HFFc6 (cell line): ENCODE measurements around the gene B3GNT9. TPM values are rescaled to one million over a fixed set of nuclear protein-coding genes. Genes with fewer than 3 reads are reported as not detected.
"Not testable (repeated sequence)": the region's sequence is repeated elsewhere in the genome, so short reads cannot be mapped to it uniquely, and the experiment has no call there.

ENCODE experiments used
- DNase-seq: peaks from one replicate; pipeline ENCODE4 v3.0.0-alpha.2; 2018
- H3K27ac Mint-ChIP-seq: 2 replicates; pipeline ENCODE4 v1.8.0; 2020; ENCODE audit warnings: mild to moderate bottlenecking, mixed read lengths
- H3K27me3 Mint-ChIP-seq: 2 replicates; pipeline ENCODE4 v1.8.0; 2021; ENCODE audit warnings: mild to moderate bottlenecking, moderate library complexity, mixed read lengths; ENCODE audit not compliant: insufficient read depth
- H3K36me3 Mint-ChIP-seq: 2 replicates; pipeline ENCODE4 v1.8.0; 2021; ENCODE audit warnings: low read depth, mixed read lengths
- H3K4me1 Mint-ChIP-seq: 2 replicates; pipeline ENCODE4 v1.8.0; 2020; ENCODE audit warnings: low read depth, mixed read lengths
- H3K4me3 Mint-ChIP-seq: 2 replicates; pipeline ENCODE4 v1.8.0; 2020; ENCODE audit warnings: mild to moderate bottlenecking, moderate library complexity, mixed read lengths
- H3K9me3 Mint-ChIP-seq: 2 replicates; pipeline ENCODE4 v1.8.0; 2020; ENCODE audit warnings: mild to moderate bottlenecking, mixed read lengths
- total RNA-seq, 6 experiments: library from RNA; stranded (reverse); fragmentation: NEBNext Ultra II Directional; extraction: Animal tissue kit (Norgen Biotek cat#: 25700); gene quantifications; 2 replicates in 1 of 6; 3 replicates in 5 of 6; pipeline ENCODE4 v1.2.3, GENCODE V29; 2021
- TF ChIP-seq, protein P1 (sequence below): fragments of 200-600 bp; sonication (generic); IDR thresholded peaks from 2 replicates; pipeline ENCODE4 v1.5.0; 2021; ENCODE audit warnings: antibody characterized with exemption, mild to moderate bottlenecking

The B3GNT9 gene
- total RNA-seq, 6 experiments from 2014 or later: 45.7 to 55.1 (median 50.1) TPM

DNA sequence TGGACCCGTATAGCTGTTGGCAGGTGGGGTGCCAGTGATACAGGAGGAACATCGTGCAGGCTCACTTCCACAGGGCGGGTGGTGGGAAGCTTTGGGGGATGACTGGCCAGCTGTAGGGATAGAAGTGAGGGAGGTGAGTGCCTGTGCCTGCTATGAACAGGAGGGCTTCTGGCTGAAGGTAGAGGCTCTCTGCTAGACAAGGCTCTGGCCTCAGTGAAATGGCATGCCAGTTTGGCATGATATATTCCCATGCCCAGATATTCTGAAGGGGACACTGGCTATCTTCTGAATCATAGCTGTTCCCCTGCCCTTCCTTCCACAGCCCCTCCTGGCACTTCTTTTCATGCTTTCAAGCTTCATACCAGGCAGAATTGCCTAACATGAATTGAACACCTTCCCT lies 21.9 kb downstream of the B3GNT9 start:
- no peak overlapping the region for H3K27ac Mint-ChIP-seq
- DNase-seq: no peak
- H3K9me3 Mint-ChIP-seq: no peaks in the 10 kb centered on the region
- H3K27me3 Mint-ChIP-seq: peaks cover 2% of the 10 kb centered on the region; the same call in 1 of the 2 replicates
- H3K4me1 Mint-ChIP-seq: no peaks in the 10 kb centered on the region
- TF ChIP-seq, protein P1, sequence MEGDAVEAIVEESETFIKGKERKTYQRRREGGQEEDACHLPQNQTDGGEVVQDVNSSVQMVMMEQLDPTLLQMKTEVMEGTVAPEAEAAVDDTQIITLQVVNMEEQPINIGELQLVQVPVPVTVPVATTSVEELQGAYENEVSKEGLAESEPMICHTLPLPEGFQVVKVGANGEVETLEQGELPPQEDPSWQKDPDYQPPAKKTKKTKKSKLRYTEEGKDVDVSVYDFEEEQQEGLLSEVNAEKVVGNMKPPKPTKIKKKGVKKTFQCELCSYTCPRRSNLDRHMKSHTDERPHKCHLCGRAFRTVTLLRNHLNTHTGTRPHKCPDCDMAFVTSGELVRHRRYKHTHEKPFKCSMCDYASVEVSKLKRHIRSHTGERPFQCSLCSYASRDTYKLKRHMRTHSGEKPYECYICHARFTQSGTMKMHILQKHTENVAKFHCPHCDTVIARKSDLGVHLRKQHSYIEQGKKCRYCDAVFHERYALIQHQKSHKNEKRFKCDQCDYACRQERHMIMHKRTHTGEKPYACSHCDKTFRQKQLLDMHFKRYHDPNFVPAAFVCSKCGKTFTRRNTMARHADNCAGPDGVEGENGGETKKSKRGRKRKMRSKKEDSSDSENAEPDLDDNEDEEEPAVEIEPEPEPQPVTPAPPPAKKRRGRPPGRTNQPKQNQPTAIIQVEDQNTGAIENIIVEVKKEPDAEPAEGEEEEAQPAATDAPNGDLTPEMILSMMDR: no peak
- peaks cover 3% of the 10 kb centered on the region for H3K36me3 Mint-ChIP-seq
- no peak overlapping the region for H3K4me3 Mint-ChIP-seq

DNA sequence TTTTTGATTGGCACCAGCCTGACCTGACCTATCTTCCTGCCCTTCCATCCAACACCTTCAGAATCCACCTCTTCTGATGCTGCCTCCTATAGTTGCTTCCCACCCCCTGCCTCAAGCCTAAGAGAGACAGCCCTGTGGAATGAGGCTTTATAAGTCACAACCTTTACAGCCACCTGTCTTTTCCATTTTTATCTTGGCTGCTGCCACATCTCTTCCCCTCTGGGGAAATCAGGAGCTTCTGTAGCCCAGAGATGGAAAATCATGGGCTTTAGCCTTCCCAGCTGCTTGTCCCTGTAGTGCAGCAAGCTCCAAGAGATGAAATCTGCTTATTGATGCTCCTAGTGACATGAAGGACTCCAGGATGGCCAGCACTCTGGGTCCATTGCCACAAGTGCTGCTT lies 22.4 kb downstream of the B3GNT9 start:
- Mint-ChIP-seq H3K9me3 (no peaks in the 10 kb centered on the region), H3K4me3 (no peak overlapping the region), H3K4me1 (no peaks in the 10 kb centered on the region), H3K27me3 (peaks cover 2% of the 10 kb centered on the region; the same call in 1 of the 2 replicates), H3K36me3 (peaks cover 7% of the 10 kb centered on the region), H3K27ac (no peak overlapping the region)
- no peak for DNase-seq
- TF ChIP-seq, protein P1: no peak

GRCh38 chr16:67122799-67123198 lies 28.0 kb downstream of the B3GNT9 start:
- not testable (repeated sequence) for DNase-seq, H3K36me3 Mint-ChIP-seq, H3K27ac Mint-ChIP-seq, H3K27me3 Mint-ChIP-seq, H3K9me3 Mint-ChIP-seq, H3K4me3 Mint-ChIP-seq
- H3K4me1 Mint-ChIP-seq: peaks cover 11% of the 10 kb centered on the region

DNA sequence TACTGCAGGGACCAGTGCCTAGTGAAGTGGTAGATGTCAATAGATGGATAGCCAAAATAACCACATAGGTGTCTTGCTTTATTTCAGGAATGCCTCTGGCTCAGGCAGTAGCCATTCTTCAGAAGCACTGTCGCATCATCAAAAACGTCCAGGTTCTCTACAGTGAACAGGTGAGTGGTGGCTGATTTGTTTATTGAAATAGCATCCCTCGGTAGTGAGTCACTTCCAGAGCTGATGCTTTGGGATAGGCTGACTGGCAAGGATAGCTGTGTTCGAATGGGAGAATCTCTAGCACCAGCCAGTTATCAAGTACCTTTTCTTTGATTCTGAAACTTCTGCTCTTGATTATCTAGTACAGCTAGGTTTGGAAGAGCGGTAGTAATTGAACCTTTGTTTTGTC lies 30.8 kb downstream of the B3GNT9 start:
- TF ChIP-seq, protein P1: no peak
- Mint-ChIP-seq H3K4me1 (peaks cover 30% of the 10 kb centered on the region), H3K27ac (no peak overlapping the region), H3K27me3 (no peaks in the 10 kb centered on the region; the same call in 1 of the 2 replicates), H3K36me3 (peaks cover 18% of the 10 kb centered on the region), H3K4me3 (no peak overlapping the region), H3K9me3 (no peaks in the 10 kb centered on the region)
- DNase-seq: no peak

DNA sequence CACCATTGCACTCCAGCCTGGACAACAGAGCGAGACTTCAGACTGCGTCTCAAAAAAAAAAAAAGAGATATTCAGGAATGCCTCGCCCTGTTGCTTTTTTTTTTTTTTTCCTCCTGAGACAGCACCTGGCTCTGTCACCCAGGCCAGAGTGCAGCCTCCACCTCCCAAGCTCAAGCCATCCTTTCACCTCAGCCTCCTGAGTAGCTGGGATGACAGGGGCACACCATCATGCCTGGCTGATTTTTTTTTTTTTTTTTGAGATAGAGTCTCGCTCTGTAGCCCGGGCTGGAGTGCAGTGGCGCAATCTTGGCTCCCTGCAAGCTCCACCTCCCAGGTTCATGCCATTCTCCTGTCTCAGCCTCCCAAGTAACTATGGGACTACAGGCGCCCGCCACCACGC lies 33.1 kb downstream of the B3GNT9 start:
- H3K4me3 Mint-ChIP-seq: no peak overlapping the region
- no peak for DNase-seq
- no peaks in the 10 kb centered on the region for H3K9me3 Mint-ChIP-seq
- TF ChIP-seq, protein P1: no peak
- H3K4me1 Mint-ChIP-seq: peaks cover 49% of the 10 kb centered on the region
- H3K27ac Mint-ChIP-seq: no peak overlapping the region
- H3K27me3 Mint-ChIP-seq: no peaks in the 10 kb centered on the region; the same call in 1 of the 2 replicates
- H3K36me3 Mint-ChIP-seq: peaks cover 16% of the 10 kb centered on the region

DNA sequence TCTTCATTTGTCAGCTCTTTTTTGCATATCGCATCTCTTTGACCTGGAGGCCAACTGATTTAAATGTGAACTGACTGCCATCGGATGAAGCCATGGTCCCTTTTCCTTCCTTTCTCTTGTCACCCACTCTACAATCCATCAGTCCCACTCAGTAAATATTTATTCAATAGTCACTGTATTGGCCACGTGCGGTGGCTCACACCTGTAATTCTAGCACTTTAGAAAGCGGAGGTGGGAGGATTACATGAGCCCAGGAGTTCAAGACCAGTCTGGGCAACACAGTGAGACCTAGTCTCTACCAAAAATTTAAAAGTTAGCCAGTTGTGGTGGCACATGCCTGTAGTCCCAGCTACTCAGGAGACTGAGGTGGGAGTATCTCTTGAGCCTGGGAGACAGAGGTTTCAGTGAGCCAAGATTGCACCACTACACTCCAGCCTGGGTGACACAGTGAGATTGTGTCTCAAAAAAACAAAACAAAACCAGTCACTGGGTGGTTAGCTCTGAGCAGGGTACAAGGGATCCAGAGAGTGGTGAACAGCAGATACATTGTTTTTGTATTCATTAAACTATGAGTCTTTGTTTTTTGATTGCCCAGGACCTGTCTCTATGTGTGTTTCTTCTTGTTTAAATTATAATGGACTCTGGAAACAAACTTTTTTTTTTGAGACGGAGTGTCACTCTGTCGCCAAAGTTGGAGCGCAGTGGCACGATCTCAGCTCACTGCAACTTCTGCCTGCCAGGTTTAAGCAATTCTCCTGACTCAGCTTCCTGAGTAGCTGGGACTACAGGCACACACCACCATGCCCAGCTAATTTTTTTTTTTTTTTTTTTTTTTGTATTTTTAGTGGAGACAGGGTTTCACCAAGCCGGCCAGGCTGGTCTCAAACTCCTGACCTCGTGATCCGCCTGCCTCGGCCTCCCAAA lies 34.1 kb downstream of the B3GNT9 start:
- H3K4me3 Mint-ChIP-seq: peak overlapping the region; percentile 34; the same call in 1 of the 2 replicates
- peaks cover 58% of the 10 kb centered on the region for H3K4me1 Mint-ChIP-seq
- no peaks in the 10 kb centered on the region for H3K9me3 Mint-ChIP-seq
- TF ChIP-seq, protein P1: no peak
- H3K27me3 Mint-ChIP-seq: peaks cover 2% of the 10 kb centered on the region; the same call in 1 of the 2 replicates
- no peak for DNase-seq
- peak overlapping the region; percentile 95 for H3K27ac Mint-ChIP-seq
- H3K36me3 Mint-ChIP-seq: peaks cover 24% of the 10 kb centered on the region
